Measurements from ENCODE around the gene MRPL21.
"Not testable (repeated sequence)": the region's sequence is repeated elsewhere in the genome, so short reads cannot be mapped to it uniquely, and the experiment has no call there.

The MRPL21 gene

DNA sequence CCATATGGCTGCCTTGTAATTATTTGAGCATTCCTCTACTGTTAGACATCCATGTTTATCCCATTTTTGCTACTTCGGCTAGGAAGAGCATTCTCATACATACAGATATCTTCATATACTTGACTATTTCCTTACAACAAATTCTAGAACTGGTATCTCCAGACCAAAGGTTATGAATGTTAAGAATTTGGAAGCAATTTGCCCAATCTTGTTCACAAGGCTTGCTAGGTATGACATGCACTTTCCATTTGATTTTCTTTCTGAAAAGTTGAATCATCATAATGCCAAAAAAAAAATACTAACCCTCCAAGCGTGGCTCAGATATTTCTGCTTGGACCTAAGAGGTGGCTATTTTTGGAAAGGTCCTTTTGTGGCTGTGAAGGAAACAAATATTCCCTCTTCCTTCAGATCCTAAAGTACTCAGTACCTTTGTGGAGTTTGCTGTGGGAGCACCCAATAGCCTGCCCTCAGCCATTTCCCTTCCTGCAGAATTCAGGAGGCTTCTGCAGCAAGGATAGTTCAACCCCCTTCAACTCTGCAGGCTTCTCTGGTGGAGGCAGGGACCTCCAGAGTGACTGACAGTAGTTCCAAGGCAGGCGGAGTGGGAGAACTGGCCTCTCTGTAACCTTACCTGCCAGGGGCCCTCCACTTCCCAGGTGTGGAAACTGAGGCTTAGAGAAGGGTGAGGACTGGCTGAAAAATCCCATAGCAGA, 39.9 kb downstream of the MRPL21 start:
- DNase-seq, result no peak

- no peak for DNase-seq
Measured at GRCh38 chr11:68862421-68862820, 41.2 kb downstream of the MRPL21 start.

DNA sequence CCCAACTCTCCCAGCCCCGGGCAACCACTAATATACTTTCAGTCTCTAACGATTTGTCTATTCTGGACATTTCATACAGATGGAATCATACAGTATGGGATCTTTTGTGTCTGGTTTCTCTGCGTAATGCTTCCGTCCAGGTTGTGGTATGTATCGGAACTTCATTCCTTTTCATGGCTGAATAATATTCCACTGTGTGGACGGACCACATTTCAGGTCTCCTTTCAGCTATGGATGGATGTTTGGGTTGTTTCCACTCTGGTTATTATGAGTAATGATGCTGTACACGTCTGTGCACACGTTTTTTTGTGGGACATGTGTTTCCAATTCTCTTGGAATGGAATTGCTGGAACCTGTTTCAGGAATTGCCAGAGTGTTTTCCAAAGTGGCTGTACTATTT, 44.5 kb downstream of the MRPL21 start:
- DNase-seq, result no peak

- DNase-seq, result no peak
Measured at GRCh38 chr11:68857037-68857586, 46.5 kb downstream of the MRPL21 start.

DNA sequence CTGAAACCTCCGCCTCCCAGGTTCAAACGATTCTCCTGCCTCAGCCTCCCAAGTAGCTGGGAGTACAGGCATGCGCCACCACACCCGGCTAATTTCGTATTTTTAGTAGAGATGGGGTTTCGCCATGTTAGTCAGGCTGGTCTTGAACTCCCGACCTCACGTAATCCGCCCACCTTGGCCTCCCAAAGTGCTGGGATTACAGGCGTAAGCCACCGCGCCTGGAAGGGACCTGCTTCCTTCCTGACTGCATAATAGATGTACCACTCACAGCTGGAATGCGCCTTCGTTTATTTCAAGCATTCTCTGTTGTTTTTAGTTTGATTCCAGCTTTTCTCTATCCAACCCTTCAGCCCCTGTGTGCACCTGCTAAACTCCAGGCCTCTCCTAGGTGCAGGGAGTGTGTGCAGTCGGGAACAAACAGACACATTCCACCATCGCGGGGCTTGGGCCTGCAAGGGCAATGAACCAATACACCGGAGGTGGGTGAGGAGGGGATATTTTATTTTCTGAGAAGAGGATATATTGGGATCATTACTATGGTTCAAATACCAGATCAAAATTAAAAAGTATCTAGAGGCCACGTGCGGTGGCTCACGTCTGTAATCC, 47.1 kb downstream of the MRPL21 start:
- DNase-seq, result not testable (repeated sequence)

DNA sequence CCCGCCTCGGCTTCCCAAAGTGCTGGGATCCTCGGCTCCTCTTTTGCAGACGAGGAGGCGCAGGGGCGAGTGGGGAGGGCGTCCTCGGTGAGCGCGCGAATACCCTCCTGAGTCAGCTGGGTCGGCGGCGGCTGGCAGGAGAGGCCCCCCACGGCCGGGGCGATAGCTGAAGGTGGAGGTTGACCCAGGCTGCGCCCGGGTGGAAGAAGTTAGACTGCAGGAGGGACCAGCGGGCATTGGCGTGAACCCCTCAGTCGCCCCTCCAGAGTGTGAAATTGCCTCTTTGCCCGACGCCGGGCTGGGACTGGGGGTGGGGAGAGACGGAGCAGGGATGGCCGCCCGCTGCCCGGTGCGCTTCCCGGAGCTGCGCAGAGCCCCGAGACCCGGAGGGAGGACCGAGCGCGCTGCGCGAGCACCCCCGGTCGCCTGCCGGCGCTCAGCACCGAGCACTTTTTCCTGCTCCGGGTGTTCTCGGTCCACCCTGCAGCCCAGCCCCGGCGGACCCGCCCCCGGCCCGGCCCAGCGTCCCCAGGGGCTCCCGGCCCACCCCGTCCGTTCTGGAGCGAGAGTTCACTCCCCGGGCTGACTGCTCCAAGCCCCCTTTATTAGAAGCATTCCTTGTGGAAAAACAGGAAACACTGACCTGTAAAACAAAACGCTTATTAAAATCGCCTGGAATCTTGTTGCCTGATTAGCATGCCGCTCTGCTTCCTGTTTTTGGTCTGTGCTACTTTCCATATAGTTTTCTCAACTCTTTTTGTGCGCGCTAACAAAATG, 48.2 kb downstream of the MRPL21 start:
- DNase-seq, result no peak

DNA sequence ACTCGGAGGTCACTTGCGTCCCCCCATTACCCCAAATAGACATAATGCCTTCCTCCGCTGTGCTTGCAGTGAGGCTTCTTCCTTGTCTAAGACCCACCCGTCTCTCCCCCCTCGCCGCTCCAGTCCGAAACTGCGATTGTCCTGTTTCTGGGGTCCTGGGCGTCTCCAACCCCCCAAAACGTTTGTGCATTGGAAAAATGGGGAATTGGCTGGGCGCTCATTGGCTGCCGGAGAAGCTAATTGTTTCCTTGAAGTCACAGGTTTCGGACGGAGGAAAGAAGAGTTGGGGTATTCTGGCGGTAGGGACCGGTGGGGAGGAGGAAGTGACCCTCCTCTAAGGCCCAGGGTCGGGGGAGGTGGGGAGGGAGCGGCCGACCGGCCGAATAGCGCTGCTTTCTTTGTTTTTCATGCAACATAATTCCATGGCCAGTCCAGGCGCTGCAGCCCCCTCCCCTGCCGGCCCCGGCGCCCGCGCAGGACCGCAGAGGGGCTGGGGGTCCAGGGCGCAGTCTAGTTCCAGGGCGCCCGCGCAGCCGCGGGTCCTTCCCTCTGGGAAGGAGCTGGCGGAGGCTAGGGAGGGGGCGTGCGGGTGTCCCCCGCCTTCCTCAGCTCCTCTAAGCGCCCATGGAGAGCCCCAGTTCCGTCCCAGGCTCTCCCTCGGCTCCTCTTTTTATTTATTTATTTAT, 49.2 kb downstream of the MRPL21 start:
- DNase-seq, result no peak

- DNase-seq, result no peak
Measured at GRCh38 chr11:68852628-68853027, 51.0 kb downstream of the MRPL21 start.

DNA sequence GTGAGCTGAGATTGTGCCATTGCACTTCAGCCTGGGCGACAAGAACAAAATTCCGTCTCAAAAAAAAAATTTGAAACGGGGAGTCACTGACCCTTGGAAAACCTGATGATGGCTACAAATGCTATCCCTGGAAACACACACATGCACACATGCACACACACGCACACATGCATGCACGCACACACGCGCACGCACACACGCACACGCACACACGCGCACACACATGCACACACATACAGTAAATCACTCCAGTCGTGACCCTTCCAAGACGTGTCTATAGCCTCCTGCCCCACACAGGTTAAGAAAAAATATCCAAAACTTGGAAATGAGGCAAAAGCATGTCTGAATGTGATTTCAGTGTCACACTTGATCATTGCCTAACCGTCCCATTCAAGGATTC, 55.2 kb downstream of the MRPL21 start:
- DNase-seq, result no peak

GRCh38 chr11:68847395-68847794, 56.2 kb downstream of the MRPL21 start:
- DNase-seq, result no peak

DNA sequence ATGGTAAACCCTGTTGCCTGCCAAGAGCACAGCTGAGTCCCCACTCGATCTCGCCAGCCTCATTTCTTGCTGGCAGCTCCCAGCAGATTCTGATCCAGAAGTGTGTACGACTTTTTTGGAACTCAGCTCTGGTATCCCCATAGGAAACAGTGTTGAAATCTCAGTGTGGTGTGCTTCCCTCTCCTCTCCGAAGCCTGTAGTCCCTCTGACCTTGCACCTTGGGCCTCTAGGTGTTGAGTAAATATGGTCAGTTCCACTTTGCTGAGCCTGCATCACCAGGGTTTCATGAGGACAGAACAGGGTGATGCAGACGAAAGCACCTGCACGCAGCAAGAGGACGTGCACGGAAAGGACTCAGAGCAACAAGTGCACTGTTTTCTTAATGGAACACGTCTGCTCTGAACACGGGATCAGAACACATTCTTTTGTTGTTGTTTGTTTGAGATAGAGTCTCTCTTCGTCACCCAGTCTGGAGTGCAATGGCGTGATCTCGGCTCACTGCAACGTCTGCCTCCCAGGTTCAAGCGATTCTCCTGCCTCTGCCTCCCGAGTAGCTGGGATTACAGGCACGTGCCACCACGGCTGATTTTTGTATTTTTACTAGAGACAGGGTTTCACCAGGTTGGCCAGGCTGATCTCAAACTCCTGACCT, 58.2 kb downstream of the MRPL21 start:
- no peak for DNase-seq

GRCh38 chr11:68844801-68845200, 58.8 kb downstream of the MRPL21 start:
- DNase-seq, result no peak

DNA sequence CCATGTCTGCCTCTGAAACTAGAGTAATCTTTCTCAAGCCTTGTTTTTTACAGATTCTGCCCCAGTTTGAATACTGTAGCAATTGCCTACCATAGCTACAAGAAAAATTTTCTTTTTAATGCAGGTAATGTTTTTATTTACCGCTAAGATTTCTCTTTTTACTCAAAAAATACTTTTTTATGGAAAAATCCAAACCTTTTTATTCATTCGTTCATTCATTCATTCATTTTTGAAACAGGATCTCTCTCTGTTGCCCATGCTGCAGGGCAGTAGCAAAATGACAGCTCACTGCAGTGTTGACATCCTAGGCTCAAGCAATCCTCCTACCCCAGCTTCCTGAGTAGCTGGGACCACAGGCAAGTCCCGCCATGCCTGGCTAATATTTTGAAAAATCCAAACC, 59.3 kb downstream of the MRPL21 start:
- DNase-seq, result no peak

DNA sequence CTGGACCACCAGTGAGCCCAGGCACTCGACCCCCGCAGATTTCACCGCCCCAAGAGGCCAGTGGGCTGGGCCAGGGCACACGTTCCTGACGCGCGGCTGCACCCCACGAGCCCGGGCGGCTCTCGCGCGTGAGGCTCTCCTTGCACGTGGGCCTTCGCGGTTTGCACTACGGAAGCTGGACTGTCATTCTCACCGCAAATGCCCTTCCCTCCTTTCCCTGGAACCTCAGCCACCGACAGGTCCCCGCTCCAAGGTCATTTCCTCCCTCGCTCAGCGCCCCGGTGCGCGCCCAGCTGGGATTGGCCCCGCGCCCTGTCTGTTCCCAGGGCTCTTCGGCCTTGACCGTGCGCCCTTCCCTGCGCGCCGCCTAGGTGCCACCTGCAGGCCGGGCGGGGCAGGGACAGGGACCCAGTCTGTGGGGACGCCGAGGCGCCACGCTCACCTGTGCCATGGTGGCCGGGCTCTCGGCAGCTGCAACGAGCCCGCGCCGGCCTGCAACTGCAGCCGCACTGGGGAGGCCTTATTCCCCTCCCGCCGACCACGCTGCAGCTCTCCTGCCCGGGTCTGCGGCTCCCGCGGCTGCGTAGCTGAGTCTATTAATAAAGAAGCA, 59.8 kb downstream of the MRPL21 start:
- peak; percentile 10 for DNase-seq

GRCh38 chr11:68843052-68843561, 60.5 kb downstream of the MRPL21 start:
- DNase-seq, result no peak

DNA sequence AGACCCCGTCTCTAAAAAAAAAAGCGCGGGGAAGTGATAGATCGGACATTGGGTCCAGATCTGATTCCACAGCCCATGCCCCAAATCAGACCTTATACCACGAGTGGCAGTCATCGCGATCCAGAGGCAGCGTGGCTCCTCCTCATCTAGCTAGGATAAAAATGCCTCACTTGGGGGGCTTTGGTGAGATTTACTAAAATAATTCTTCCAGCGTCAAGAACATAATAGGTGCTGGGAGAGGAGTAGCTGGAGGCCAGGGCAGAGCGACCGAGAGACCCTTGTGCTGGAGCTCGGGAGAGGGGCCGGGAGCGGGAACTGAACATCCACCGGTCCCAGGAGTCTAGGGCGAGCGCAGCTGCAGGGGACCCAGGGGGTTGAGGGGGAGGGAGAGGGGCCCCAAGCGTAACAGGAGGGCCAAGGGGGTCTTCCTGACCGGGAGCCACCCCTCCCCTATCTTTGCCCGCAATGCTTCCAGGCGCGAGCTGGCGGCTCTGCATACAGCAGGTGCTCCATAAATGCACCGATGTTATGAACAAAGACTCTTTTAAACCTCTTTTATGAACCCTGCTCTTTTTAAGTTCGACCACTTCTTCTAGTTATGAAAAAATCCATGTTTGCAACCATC, 61.1 kb downstream of the MRPL21 start:
- no peak for DNase-seq

- no peak for DNase-seq
Measured at GRCh38 chr11:68841718-68842426, 61.8 kb downstream of the MRPL21 start, which contains the start of gene CPT1A. Gene CPT1A, minus strand, starts transcription at chr11:68841916. Its CDS starts 26,442 bp downstream, at chr11:68815474.

Data from kidney glomerular epithelial cell (primary cell).